HT1080 (cell line): ENCODE data around the gene FAM50B. TPM values are rescaled to one million over a fixed set of nuclear protein-coding genes. Genes with fewer than 3 reads are reported as not detected.

Experiments
- DNase-seq: peaks from one replicate; pipeline ENCODE4 v3.0.0-alpha.2; 2015; ENCODE audit warnings: low read depth
- total RNA-seq: library from RNA; depleted of rRNA; stranded (reverse); fragments of >200 nt; shearing (Covaris generic); gene quantifications from 2 replicates; pipeline ENCODE4 v1.2.3, GENCODE V29; 2014

The FAM50B gene
- total RNA-seq, 1 experiment from 2014 or later = not detected

- DNase-seq = no peak
Observed at GRCh38 chr6:3871515-3871914, 22.3 kb downstream of the FAM50B start.

- DNase-seq = no peak
Observed at GRCh38 chr6:3871939-3872338, 22.8 kb downstream of the FAM50B start.

- no peak for DNase-seq
Observed at GRCh38 chr6:3872370-3872854, 23.2 kb downstream of the FAM50B start.

- no peak for DNase-seq
Observed at GRCh38 chr6:3873051-3873450, 23.9 kb downstream of the FAM50B start.

- no peak for DNase-seq
Observed at GRCh38 chr6:3874069-3874468, 24.9 kb downstream of the FAM50B start.

GRCh38 chr6:3875486-3875885 is 26.3 kb downstream of the FAM50B start:
- DNase-seq = no peak

- DNase-seq = no peak
Observed at GRCh38 chr6:3876101-3876500, 26.9 kb downstream of the FAM50B start.

- no peak for DNase-seq
Observed at GRCh38 chr6:3876866-3877265, 27.7 kb downstream of the FAM50B start.

- DNase-seq = no peak
Observed at GRCh38 chr6:3878048-3878666, 29.0 kb downstream of the FAM50B start.

- DNase-seq = no peak
Observed at GRCh38 chr6:3879194-3879952, 30.2 kb downstream of the FAM50B start.

- no peak for DNase-seq
Observed at GRCh38 chr6:3881711-3882421, 32.7 kb downstream of the FAM50B start.

- no peak for DNase-seq
Observed at GRCh38 chr6:3882431-3882830, 33.3 kb downstream of the FAM50B start.

- DNase-seq = no peak
Observed at GRCh38 chr6:3882866-3883265, 33.7 kb downstream of the FAM50B start.

- DNase-seq = peak; percentile 76
Observed at GRCh38 chr6:3884007-3884745, 35.0 kb downstream of the FAM50B start.

GRCh38 chr6:3885262-3886036 is 36.3 kb downstream of the FAM50B start:
- DNase-seq = peak; percentile 57

- peak; percentile 29 for DNase-seq
Observed at GRCh38 chr6:3887150-3887700, 38.1 kb downstream of the FAM50B start.

- no peak for DNase-seq
Observed at GRCh38 chr6:3888153-3888957, 39.2 kb downstream of the FAM50B start.

GRCh38 chr6:3890047-3890446 is 40.9 kb downstream of the FAM50B start:
- DNase-seq = no peak

- DNase-seq = no peak
Observed at GRCh38 chr6:3891883-3892282, 42.7 kb downstream of the FAM50B start.

- DNase-seq = no peak
Observed at GRCh38 chr6:3892603-3893002, 43.4 kb downstream of the FAM50B start.
